ENCODE results near the gene CTNNA2.

- TF ChIP-seq, protein P1, sequence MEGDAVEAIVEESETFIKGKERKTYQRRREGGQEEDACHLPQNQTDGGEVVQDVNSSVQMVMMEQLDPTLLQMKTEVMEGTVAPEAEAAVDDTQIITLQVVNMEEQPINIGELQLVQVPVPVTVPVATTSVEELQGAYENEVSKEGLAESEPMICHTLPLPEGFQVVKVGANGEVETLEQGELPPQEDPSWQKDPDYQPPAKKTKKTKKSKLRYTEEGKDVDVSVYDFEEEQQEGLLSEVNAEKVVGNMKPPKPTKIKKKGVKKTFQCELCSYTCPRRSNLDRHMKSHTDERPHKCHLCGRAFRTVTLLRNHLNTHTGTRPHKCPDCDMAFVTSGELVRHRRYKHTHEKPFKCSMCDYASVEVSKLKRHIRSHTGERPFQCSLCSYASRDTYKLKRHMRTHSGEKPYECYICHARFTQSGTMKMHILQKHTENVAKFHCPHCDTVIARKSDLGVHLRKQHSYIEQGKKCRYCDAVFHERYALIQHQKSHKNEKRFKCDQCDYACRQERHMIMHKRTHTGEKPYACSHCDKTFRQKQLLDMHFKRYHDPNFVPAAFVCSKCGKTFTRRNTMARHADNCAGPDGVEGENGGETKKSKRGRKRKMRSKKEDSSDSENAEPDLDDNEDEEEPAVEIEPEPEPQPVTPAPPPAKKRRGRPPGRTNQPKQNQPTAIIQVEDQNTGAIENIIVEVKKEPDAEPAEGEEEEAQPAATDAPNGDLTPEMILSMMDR (IDR thresholded peaks at IDR 0.05) = no peak
- no peak for TF ChIP-seq POLR2A (IDR thresholded peaks at IDR 0.05)
These were observed 127.2 kb downstream of the CTNNA2 start for GRCh38 chr2:79640001-79640400.

Data from uterus (tissue), 2 donors.